HCT116 (cell line): ENCODE data around the gene RELA. TPM values are rescaled to one million over a fixed set of nuclear protein-coding genes. Genes with fewer than 3 reads are reported as not detected.

Experiments used
- ATAC-seq: fragments of 200-7000 bp; cut with Tn5 transposase; 2 replicates; pipeline ENCODE4 v1.9.1; 2020; ENCODE audit warnings: mild to moderate bottlenecking, moderate library complexity
- BruUV-seq: library from RNA; stranded (reverse); fragments of 400-500 nt; replicated peaks from 2 replicates; lab custom pipeline; 2021; lab: Mats Ljungman, UMichigan
- CTCF ChIA-PET: fragments of 300-600 bp; sonication (Branson Sonifier 250); formaldehyde crosslinking; loops from one replicate; lab custom pipeline; 2021; ENCODE audit warnings: antibody characterized with exemption; lab: Charles Lee
- POLR2A ChIA-PET: fragments of 300-600, 350-600 bp; sonication (Branson Sonifier 250); formaldehyde crosslinking; loops from one replicate; lab custom pipeline; 2021; ENCODE audit warnings: antibody characterized with exemption; lab: Charles Lee
- RAD21 ChIA-PET, 2 experiments: fragments of 300-600 bp; sonication (Branson Sonifier 250); formaldehyde crosslinking; loops; one replicate each; lab custom pipeline; 2023; ENCODE audit warnings: low total read pairs in 2 of 2; ENCODE audit not compliant: uncharacterized antibody in 2 of 2, unreplicated experiment in 2 of 2, low non-redundant PET in 1 of 2; lab: Charles Lee
- DNase-seq: peaks from one replicate; pipeline ENCODE4 v3.0.0-alpha.2; 2010; ENCODE audit warnings: low read depth, low spot score
- H2AFZ ChIP-seq: fragments of 200-600 bp; shearing (Covaris generic), sonication (generic); 2 replicates; pipeline ENCODE4 v1.6.1; 2017; ENCODE audit warnings: low read depth, mixed run types, mixed read lengths, antibody characterized with exemption, low read length; ENCODE audit not compliant: poor library complexity, severe bottlenecking
- H3K27ac ChIP-seq: 2 replicates; pipeline ENCODE4 v1.5.1; 2012; ENCODE audit warnings: low read depth, low read length
- H3K27me3 ChIP-seq: fragments of 200-600 bp; sonication (generic); 2 replicates; pipeline ENCODE4 v1.6.1; 2016; ENCODE audit warnings: mixed run types, low read length, mixed read lengths; ENCODE audit not compliant: insufficient read depth
- H3K36me3 ChIP-seq, 2 experiments: fragments of 200-500 bp in 1 of 2; fragments of 200-600 bp in 1 of 2; sonication (Bioruptor generic) in 1 of 2; sonication (generic) in 1 of 2; 2 replicates each; pipeline versions ENCODE4 v1.5.1 to v1.6.1; 2014 to 2016; ENCODE audit warnings: low read length in 2 of 2, inconsistent platforms in 1 of 2, mixed read lengths in 1 of 2, mixed run types in 1 of 2; ENCODE audit not compliant: insufficient read depth in 2 of 2, control insufficient read depth in 1 of 2
- H3K4me1 ChIP-seq, 2 experiments: fragments of 200-600 bp in 1 of 2; sonication (generic) in 1 of 2; 2 replicates each; pipeline versions ENCODE4 v1.5.1 to v1.6.1; 2012 to 2017; ENCODE audit warnings: low read length in 2 of 2, inconsistent platforms in 1 of 2, mild to moderate bottlenecking in 1 of 2, mixed read lengths in 1 of 2, mixed run types in 1 of 2, moderate library complexity in 1 of 2; ENCODE audit not compliant: insufficient read depth in 2 of 2, control insufficient read depth in 1 of 2
- H3K4me2 ChIP-seq: fragments of 200-600 bp; sonication (generic); 2 replicates; pipeline ENCODE4 v1.6.1; 2017; ENCODE audit warnings: mixed run types, low read length, mixed read lengths
- H3K4me3 ChIP-seq, 2 experiments: fragments of 200-600 bp in 1 of 2; sonication (generic) in 1 of 2; replicated peaks in 1 of 2; 2 replicates each; pipeline ENCODE4 v1.5.1; 2011 to 2016; ENCODE audit warnings: low read length in 2 of 2, control low read depth in 1 of 2, low read depth in 1 of 2, mild to moderate bottlenecking in 1 of 2, mixed read lengths in 1 of 2, mixed run types in 1 of 2
- H3K79me2 ChIP-seq: fragments of 200-600 bp; sonication (generic); 2 replicates; pipeline ENCODE4 v1.6.1; 2017; ENCODE audit warnings: mild to moderate bottlenecking, mixed run types, low read length, moderate library complexity, mixed read lengths; ENCODE audit not compliant: insufficient read depth
- H3K9ac ChIP-seq: fragments of 200-600 bp; sonication (generic); 2 replicates; pipeline ENCODE4 v1.6.1; 2016; ENCODE audit warnings: low read length, mixed read lengths
- H3K9me2 ChIP-seq: fragments of 200-600 bp; sonication (generic), shearing (Covaris generic); 2 replicates; pipeline ENCODE4 v1.6.1; 2017; ENCODE audit warnings: mixed run types, mild to moderate bottlenecking, moderate library complexity; ENCODE audit not compliant: insufficient read depth
- H3K9me3 ChIP-seq, 2 experiments: fragments of 200-500 bp in 1 of 2; fragments of 200-600 bp in 1 of 2; sonication (Bioruptor generic) in 1 of 2; sonication (generic) in 1 of 2; 2 replicates each; pipeline ENCODE4 v1.6.1; 2014 to 2017; ENCODE audit warnings: low read length in 2 of 2, mixed read lengths in 2 of 2, inconsistent platforms in 1 of 2, low read depth in 1 of 2, mild to moderate bottlenecking in 1 of 2, mixed run types in 1 of 2, moderate library complexity in 1 of 2; ENCODE audit not compliant: control insufficient read depth in 1 of 2, insufficient read depth in 1 of 2
- H4K20me1 ChIP-seq: fragments of 200-600 bp; sonication (generic), shearing (Covaris generic); 2 replicates; pipeline ENCODE4 v1.6.1; 2017; ENCODE audit warnings: mixed run types, mild to moderate bottlenecking, moderate library complexity; ENCODE audit not compliant: insufficient read depth
- CBX3 ChIP-seq: IDR thresholded peaks from 2 replicates; pipeline ENCODE4 v1.6.1; 2012; ENCODE audit warnings: low read depth
- ELF1 ChIP-seq: IDR thresholded peaks from 2 replicates; pipeline ENCODE4 v1.6.1; 2012; ENCODE audit warnings: low read depth, borderline replicate concordance
- JUND ChIP-seq: IDR thresholded peaks from 2 replicates; pipeline ENCODE4 v1.6.1; 2012
- SIN3A ChIP-seq: IDR thresholded peaks from 2 replicates; pipeline ENCODE4 v1.6.1; 2012; ENCODE audit warnings: low read depth
- SRF ChIP-seq: IDR thresholded peaks from 2 replicates; pipeline ENCODE4 v1.6.1; 2012; ENCODE audit warnings: low read depth
- ZBTB33 ChIP-seq: IDR thresholded peaks from 2 replicates; pipeline ENCODE4 v1.6.1; 2011; ENCODE audit warnings: mild to moderate bottlenecking, low read length, moderate library complexity; ENCODE audit not compliant: insufficient replicate concordance; ENCODE audit errors: extremely low read depth
- intact Hi-C: fragments of 100-400 bp; cut with micrococcal nuclease; formaldehyde crosslinking; loops from 2 replicates; pipeline ENCODE4 v1.10.0; 2022
- total RNA-seq: library from RNA; stranded (reverse); gene quantifications from one replicate; pipeline ENCODE4 v1.2.1, GENCODE V29; 2021; ENCODE audit not compliant: unreplicated experiment

The RELA gene
- total RNA-seq, 1 experiment from 2014 or later = 78.5 TPM

- no peak overlapping the region for H2AFZ ChIP-seq
- no peaks in the 10 kb centered on the region for H3K9me2 ChIP-seq
- no peaks in the 10 kb centered on the region for H3K27me3 ChIP-seq
- BruUV-seq = no TSS peak
- RAD21 ChIA-PET = no interaction called here
- H3K4me3 ChIP-seq = no peak overlapping the region
- POLR2A ChIA-PET = interaction anchor here (1.1 to 2.6 kb wide), 3 partner anchors 8 to 108 kb away, joined by 3 to 24 read pairs (median 8); partner anchors contain the start of genes RELA and SIPA1
- intact Hi-C loops = no loop called here
- ATAC-seq (no peak), DNase-seq (no peak)
- no peak overlapping the region for H3K4me2 ChIP-seq
- H3K36me3 ChIP-seq = peaks cover 33 to 46% of the 10 kb centered on the region in 2 experiments
- CTCF ChIA-PET = no interaction called here
- H4K20me1 ChIP-seq = no peaks in the 10 kb centered on the region
- no peaks in the 10 kb centered on the region for H3K9me3 ChIP-seq
- H3K9ac ChIP-seq = no peak overlapping the region
- H3K4me1 ChIP-seq = peaks cover 31 to 45% of the 10 kb centered on the region in 2 experiments
- H3K27ac ChIP-seq = peak overlapping the region; percentile 96; the same call in 1 of the 2 replicates
- TF ChIP-seq CBX3 = no peak
- TF ChIP-seq SIN3A = no peak
- TF ChIP-seq ELF1 = no peak
- TF ChIP-seq SRF = no peak
- TF ChIP-seq JUND = no peak
- TF ChIP-seq ZBTB33 = no peak
- TF ChIP-seq, all 23 proteins: peak for 0
- H3K79me2 ChIP-seq = peaks cover 25% of the 10 kb centered on the region; the same call in 1 of the 2 replicates
Measured at GRCh38 chr11:65654375-65655349, 8.1 kb downstream of the RELA start.
